Measurements from ENCODE around the gene ADO.

DNA sequence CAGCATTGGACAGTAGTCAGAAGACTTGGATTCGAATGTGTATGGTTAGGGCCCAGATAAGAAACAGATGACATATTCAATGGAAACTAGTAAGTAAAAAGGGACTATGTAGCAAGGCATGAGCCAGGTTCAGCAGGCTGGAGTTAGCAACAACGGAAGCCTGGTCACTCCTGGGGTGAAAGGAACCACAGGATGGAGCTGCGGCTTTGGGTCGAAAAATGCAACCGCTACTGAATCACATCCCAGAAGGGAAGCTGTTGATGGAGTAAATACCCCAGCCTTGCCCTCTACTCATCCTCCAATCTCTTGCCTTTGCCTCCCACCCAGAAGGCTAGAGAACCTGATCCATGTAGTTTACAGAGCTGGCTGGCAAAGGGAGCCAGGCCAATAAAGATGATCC, 49.2 kb downstream of the ADO start:
- TF ChIP-seq, protein P1, sequence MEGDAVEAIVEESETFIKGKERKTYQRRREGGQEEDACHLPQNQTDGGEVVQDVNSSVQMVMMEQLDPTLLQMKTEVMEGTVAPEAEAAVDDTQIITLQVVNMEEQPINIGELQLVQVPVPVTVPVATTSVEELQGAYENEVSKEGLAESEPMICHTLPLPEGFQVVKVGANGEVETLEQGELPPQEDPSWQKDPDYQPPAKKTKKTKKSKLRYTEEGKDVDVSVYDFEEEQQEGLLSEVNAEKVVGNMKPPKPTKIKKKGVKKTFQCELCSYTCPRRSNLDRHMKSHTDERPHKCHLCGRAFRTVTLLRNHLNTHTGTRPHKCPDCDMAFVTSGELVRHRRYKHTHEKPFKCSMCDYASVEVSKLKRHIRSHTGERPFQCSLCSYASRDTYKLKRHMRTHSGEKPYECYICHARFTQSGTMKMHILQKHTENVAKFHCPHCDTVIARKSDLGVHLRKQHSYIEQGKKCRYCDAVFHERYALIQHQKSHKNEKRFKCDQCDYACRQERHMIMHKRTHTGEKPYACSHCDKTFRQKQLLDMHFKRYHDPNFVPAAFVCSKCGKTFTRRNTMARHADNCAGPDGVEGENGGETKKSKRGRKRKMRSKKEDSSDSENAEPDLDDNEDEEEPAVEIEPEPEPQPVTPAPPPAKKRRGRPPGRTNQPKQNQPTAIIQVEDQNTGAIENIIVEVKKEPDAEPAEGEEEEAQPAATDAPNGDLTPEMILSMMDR (IDR thresholded peaks at IDR 0.05), result no peak
- no peak for TF ChIP-seq POLR2A (IDR thresholded peaks at IDR 0.05)

All from transverse colon (tissue), 3 donors.